Thyroid gland (tissue), 4 donors: ENCODE data around the gene CCL4. TPM values are rescaled to one million over a fixed set of nuclear protein-coding genes. Genes with fewer than 3 reads are reported as not detected.
"Not testable (repeated sequence)": the region's sequence is repeated elsewhere in the genome, so short reads cannot be mapped to it uniquely, and the experiment has no call there.

ENCODE experiments used
- DNase-seq, 2 donors: peaks; one replicate each; pipeline ENCODE4 v3.0.0-alpha.2; 2019
- H3K27ac ChIP-seq, 3 donors: fragments of 200-600 bp; sonication (generic); 1 replicate in 2 of 3; 2 replicates in 1 of 3; pipeline ENCODE4 v1.5.1; 2016 to 2019; ENCODE audit warnings: mild to moderate bottlenecking in 1 of 3, moderate library complexity in 1 of 3
- H3K27me3 ChIP-seq: fragments of 200-600 bp; sonication (generic); one replicate; pipeline ENCODE4 v1.5.1; 2019
- H3K36me3 ChIP-seq, 2 donors: fragments of 200-600 bp; sonication (generic); one replicate each; pipeline ENCODE4 v1.5.1; 2016 to 2019
- H3K4me1 ChIP-seq, 2 donors: fragments of 200-600 bp; sonication (generic); one replicate each; pipeline ENCODE4 v1.5.1; 2017 to 2019
- H3K4me3 ChIP-seq, 3 donors: fragments of 200-600 bp; sonication (generic); replicated peaks in 1 of 3; 1 replicate in 2 of 3; 2 replicates in 1 of 3; pipeline ENCODE4 v1.5.1; 2016; ENCODE audit warnings: mild to moderate bottlenecking in 1 of 3
- H3K9me3 ChIP-seq: fragments of 200-600 bp; sonication (generic); one replicate; pipeline ENCODE4 v1.5.1; 2017
- CTCF ChIP-seq, 6 experiments: fragments of 200-600 bp in 3 of 6; fragments of 450-650 bp in 3 of 6; sonication (generic) in 3 of 6; IDR thresholded peaks; one replicate each; pipeline ENCODE4 v1.5.1; 2016 to 2019; ENCODE audit warnings: antibody characterized with exemption in 6 of 6, mild to moderate bottlenecking in 2 of 6, inconsistent platforms in 1 of 6, moderate library complexity in 1 of 6
- POLR2A ChIP-seq, 2 donors: fragments of 450-650 bp; IDR thresholded peaks; one replicate each; pipeline ENCODE4 v1.6.1; 2017; ENCODE audit warnings: antibody characterized with exemption in 2 of 2, mild to moderate bottlenecking in 2 of 2, moderate library complexity in 1 of 2
- WGBS, 2 donors: methylation state at CpG; one replicate each; pipeline ENCODE4 v1.1.5; 2017; 5-methylcytosine and 5-hydroxymethylcytosine counted together
- intact Hi-C: fragments of 100-400 bp; cut with DNase I; formaldehyde crosslinking; loops from one replicate; pipeline ENCODE4 v1.15.1; 2023
- total RNA-seq, 4 donors: library from RNA; depleted of rRNA; stranded (reverse); fragments of >200 nt; gene quantifications; one replicate each; pipeline ENCODE4 v1.2.3, GENCODE V29; 2016

Gene CCL4
- total RNA-seq, 4 donors from 2014 or later, result 0.78 to 4.3 (median 2.7) TPM; not detected in 1

- Histone ChIP-seq H3K9me3 (no peaks in the 10 kb centered on the region), H3K27me3 (no peaks in the 10 kb centered on the region), H3K27ac (no peak overlapping the region), H3K36me3 (no peaks in the 10 kb centered on the region), H3K4me3 (no peak overlapping the region), H3K4me1 (no peaks in the 10 kb centered on the region)
- DNase-seq, result no peak
- TF ChIP-seq POLR2A (IDR thresholded peaks at IDR 0.05) (no peak), CTCF (IDR thresholded peaks at IDR 0.05) (no peak)
- 85 to 99% methylated on average over 3 of the region's 3 CpGs for WGBS, 2 donors
- intact Hi-C loops, result no loop called here
Measured at GRCh38 chr17:36107660-36108059, 4.0 kb downstream of the CCL4 start.

- H3K27me3 ChIP-seq, H3K4me3 ChIP-seq, H3K36me3 ChIP-seq, H3K9me3 ChIP-seq, H3K27ac ChIP-seq, DNase-seq, intact Hi-C loops, H3K4me1 ChIP-seq: not testable (repeated sequence)
- 77 to 89% methylated on average over 5 of the region's 5 CpGs for WGBS, 2 donors
Measured at GRCh38 chr17:36108265-36108664, 4.6 kb downstream of the CCL4 start.

- no peaks in the 10 kb centered on the region for H3K9me3 ChIP-seq
- 91 to 92% methylated on average over 4 of the region's 4 CpGs for WGBS, 2 donors
- H3K4me1 ChIP-seq, result no peaks in the 10 kb centered on the region
- H3K27ac ChIP-seq, result no peak overlapping the region
- TF ChIP-seq POLR2A (IDR thresholded peaks at IDR 0.05), result no peak
- TF ChIP-seq CTCF (IDR thresholded peaks at IDR 0.05), result no peak
- intact Hi-C loops, result no loop called here
- H3K4me3 ChIP-seq, result no peak overlapping the region
- no peak for DNase-seq
- H3K27me3 ChIP-seq, result no peaks in the 10 kb centered on the region
- H3K36me3 ChIP-seq, result no peaks in the 10 kb centered on the region
Measured at GRCh38 chr17:36111068-36111490, 7.5 kb downstream of the CCL4 start.

GRCh38 chr17:36112572-36112971 is 8.9 kb downstream of the CCL4 start:
- TF ChIP-seq CTCF (IDR thresholded peaks at IDR 0.05) (no peak), POLR2A (IDR thresholded peaks at IDR 0.05) (no peak)
- no peak overlapping the region for H3K4me3 ChIP-seq
- intact Hi-C loops, result no loop called here
- no peaks in the 10 kb centered on the region for H3K36me3 ChIP-seq
- H3K4me1 ChIP-seq, result no peaks in the 10 kb centered on the region
- H3K27me3 ChIP-seq, result no peaks in the 10 kb centered on the region
- DNase-seq, result no peak
- H3K9me3 ChIP-seq, result no peaks in the 10 kb centered on the region
- no peak overlapping the region for H3K27ac ChIP-seq

GRCh38 chr17:36113131-36113530 is 9.5 kb downstream of the CCL4 start:
- H3K36me3 ChIP-seq, H3K4me3 ChIP-seq, H3K4me1 ChIP-seq, H3K9me3 ChIP-seq, DNase-seq, H3K27ac ChIP-seq, H3K27me3 ChIP-seq, intact Hi-C loops: not testable (repeated sequence)
- WGBS, 2 donors, result 84 to 85% methylated on average over 1 of the region's 1 CpG

GRCh38 chr17:36114971-36115648 is 11.5 kb downstream of the CCL4 start:
- H3K36me3 ChIP-seq, intact Hi-C loops, H3K27ac ChIP-seq, H3K27me3 ChIP-seq, H3K9me3 ChIP-seq, DNase-seq, H3K4me1 ChIP-seq, H3K4me3 ChIP-seq: not testable (repeated sequence)
- 85 to 87% methylated on average over 5 of the region's 5 CpGs for WGBS, 2 donors

- H3K27me3 ChIP-seq, H3K4me1 ChIP-seq, DNase-seq, H3K36me3 ChIP-seq, H3K4me3 ChIP-seq, H3K27ac ChIP-seq, intact Hi-C loops, H3K9me3 ChIP-seq: not testable (repeated sequence)
Measured at GRCh38 chr17:36115649-36115977, 12.0 kb downstream of the CCL4 start.
